Fibroblast of peridontal ligament (primary cell): ENCODE measurements around the gene PWP2.
"Not testable (repeated sequence)": the region's sequence is repeated elsewhere in the genome, so short reads cannot be mapped to it uniquely, and the experiment has no call there.

Experiments used
- DNase-seq: peaks from one replicate; pipeline ENCODE4 v3.0.0-alpha.2; 2010; ENCODE audit errors: extremely low read depth

Gene PWP2

DNA sequence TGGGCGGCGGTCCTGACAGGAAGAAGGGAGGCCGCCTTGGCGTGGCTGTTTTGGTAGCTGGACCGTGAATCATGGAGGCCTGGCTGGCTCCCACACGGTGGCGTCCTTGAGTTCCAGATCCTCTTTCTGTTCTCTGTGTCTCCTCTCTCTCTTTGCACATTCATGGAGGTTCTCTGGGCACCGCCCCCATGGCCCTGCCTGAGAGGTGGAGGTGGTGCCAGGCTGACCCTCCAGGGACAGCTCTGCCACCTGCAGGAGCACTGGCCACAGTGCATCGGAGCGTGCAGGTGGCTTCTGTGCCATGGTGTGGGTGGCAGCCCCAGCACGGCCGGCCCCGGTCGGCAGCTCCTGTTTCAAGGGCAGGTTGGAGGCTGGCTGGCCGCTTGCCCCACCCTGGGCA lies 30.8 kb downstream of the PWP2 start:
- not testable (repeated sequence) for DNase-seq

DNA sequence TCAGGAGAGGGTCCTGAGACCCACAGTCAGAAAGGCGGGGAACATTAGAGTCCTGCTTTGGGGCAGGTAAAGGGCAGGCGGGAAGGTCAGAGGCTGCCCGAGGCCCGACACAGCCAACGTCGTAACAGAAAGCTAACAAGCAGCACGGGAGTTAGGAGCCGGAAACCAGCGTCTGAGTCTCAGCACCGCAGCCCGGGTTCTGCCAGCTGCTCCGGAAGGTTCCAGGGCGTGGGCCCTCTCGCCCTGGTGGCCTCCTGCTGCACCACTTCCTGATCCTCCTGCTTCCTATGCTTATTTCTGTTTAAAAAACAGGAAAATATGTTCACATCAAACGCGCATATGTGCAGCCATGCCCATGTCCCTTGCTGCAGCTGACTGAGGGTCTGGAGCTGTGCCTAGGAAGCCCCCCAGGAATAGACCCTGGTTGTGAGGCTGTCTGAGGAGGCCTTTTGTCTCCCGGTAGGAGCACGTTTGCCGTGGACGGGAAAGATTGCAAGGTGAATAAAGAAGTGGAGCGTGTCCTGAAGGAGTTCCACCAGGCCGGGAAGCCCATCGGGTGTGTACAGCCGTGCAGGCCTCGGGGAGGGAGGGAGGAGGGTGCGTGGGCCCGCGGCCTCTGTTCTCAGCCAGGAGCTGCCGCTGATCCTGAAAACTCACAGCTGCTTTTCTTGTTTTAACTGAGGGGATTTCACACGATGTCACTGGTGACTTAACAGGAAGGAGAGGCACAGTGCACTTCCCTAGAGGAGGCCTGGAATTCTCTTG lies 32.8 kb downstream of the PWP2 start:
- DNase-seq, result not testable (repeated sequence)

DNA sequence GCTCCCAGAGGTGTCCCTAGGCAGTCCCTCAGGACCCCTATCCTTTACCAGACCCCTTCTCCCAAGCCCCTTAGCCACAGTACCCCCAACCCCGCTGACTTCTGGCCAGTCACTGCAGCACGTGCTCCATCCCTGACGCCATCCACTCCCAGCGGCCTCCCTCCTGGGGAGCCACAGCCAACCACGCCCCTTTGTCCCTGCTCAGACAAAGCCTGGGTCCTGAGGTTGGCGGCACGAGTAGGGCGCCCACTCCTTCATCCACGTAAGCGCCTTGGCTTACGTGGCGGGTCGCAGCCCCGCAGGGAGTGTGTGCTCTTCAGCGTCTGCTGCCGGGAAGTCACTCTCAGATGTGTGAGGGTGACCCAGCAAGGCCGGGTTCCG lies 33.3 kb downstream of the PWP2 start:
- not testable (repeated sequence) for DNase-seq

DNA sequence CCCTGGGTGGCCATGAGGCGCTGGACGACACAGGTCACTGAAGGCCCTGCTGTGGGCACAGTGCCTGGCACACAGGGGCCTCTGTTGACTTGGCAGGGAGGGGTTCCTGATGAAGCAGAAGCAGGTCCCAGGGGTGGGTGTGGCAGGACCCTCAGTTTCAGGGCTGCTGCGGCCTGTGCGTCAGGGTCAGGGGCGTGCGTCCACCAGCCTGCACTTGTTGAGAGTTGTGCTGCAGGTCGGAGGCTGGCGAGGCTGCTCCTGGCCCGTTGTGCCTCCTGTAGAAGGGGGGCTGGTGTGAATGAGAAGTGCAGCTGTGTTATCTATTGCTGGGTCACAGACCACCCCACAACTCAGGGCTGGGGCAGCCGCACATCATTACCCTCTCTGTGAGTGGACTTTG lies 35.3 kb downstream of the PWP2 start:
- not testable (repeated sequence) for DNase-seq

- not testable (repeated sequence) for DNase-seq
Observed at GRCh38 chr21:44143380-44143779, 36.2 kb downstream of the PWP2 start.

GRCh38 chr21:44143996-44144395 lies 36.8 kb downstream of the PWP2 start:
- not testable (repeated sequence) for DNase-seq

- not testable (repeated sequence) for DNase-seq
Observed at GRCh38 chr21:44144784-44145602, 37.8 kb downstream of the PWP2 start.

DNA sequence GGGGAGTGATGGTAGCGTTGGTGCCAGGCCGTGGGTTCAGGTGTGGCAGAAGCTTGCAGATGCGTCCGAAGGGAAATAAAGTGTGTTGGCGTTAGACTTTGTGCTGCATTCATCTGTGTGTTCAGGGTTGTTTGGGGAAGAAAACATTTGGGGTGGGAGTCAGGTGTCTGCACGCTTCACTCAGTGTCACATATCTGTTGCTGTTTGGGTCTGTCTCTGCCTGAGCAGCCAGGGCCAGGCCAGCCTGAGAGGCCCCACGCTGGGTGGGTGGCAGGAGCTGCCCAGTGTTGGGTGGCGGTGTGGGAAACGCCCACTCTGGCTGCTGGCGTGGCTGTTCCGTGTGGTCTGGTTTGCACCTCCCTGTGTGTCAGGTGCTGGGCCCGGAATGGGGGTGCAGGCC lies 38.4 kb downstream of the PWP2 start:
- DNase-seq, result not testable (repeated sequence)

DNA sequence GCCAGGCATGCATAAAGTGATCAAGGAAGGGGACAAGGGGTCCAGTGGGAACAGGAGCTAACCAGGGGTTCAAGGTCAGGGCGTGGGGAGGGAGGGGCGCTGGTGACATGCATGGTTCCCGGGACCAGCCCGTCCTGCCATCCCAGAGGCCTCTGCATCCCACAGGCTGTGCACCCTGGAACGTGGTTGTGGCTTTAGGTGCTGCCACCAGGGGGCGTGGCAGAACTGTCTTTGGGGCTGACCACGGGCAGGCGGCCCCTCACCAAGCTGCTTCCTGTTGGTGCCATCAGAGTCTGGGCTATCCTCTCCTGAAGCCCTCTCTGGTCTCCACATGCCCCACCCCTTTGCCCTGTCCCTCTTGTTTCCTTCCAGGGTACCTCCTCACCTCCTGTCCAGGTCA lies 39.9 kb downstream of the PWP2 start:
- not testable (repeated sequence) for DNase-seq

DNA sequence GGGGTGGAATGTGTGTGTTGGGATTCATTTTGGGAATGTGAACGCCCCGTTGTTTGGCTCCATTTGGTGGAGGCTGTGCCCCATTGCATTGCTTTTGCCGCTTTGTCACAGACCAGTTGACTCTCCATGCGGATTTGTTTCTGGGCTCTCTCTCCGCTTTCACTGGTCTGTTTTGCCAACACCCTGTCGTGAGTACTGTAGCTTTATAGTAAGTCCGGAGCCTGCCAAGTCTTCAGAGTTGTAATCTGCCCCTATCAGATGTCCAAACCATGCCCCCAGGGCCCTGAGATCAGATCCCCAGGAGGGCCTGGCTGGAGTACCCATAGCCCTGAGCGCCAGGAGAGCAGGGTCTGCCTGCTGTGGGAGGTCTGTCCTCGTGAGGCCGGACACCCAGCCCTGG lies 43.1 kb downstream of the PWP2 start:
- not testable (repeated sequence) for DNase-seq

- not testable (repeated sequence) for DNase-seq
Observed at GRCh38 chr21:44153214-44153888, 46.2 kb downstream of the PWP2 start.

DNA sequence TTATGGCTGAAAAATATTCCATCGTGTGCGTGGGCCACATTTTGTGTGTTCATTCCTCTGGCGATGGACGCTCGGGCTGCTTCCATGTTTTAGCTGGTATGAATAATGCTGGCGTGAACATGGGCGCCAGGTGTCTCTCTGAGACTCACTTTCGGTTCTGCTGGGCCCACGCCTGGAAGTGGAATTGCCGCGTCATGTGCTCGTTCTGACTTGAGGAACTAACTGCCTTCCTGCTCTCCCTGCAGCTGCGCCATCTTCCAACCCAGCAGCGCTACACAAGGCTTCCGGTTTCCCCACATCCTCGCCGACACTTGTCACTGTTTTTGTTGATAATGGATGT lies 46.7 kb downstream of the PWP2 start:
- not testable (repeated sequence) for DNase-seq

GRCh38 chr21:44154816-44155230 lies 47.6 kb downstream of the PWP2 start:
- not testable (repeated sequence) for DNase-seq

GRCh38 chr21:44155231-44155993 lies 48.2 kb downstream of the PWP2 start:
- not testable (repeated sequence) for DNase-seq

DNA sequence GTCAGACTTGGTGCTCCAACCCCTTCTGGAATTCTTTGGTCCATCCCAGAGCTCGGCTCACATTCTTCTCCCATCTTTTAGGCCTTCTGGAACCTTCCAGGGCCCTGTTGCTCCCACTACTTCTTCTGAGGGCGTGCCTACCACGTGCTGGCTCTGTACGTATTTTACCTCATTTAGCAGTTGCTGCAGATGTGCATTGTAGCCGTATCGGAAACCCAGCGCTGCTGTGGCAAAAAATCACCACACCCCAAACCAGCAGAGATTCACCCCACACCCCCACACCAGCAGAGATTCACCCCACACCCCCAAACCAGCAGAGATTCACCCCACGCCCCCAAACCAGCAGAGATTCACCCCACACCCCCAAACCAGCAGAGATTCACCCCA lies 48.8 kb downstream of the PWP2 start:
- not testable (repeated sequence) for DNase-seq

GRCh38 chr21:44157439-44158081 lies 50.4 kb downstream of the PWP2 start:
- DNase-seq, result not testable (repeated sequence)

GRCh38 chr21:44158082-44158468 lies 50.9 kb downstream of the PWP2 start:
- DNase-seq, result not testable (repeated sequence)

DNA sequence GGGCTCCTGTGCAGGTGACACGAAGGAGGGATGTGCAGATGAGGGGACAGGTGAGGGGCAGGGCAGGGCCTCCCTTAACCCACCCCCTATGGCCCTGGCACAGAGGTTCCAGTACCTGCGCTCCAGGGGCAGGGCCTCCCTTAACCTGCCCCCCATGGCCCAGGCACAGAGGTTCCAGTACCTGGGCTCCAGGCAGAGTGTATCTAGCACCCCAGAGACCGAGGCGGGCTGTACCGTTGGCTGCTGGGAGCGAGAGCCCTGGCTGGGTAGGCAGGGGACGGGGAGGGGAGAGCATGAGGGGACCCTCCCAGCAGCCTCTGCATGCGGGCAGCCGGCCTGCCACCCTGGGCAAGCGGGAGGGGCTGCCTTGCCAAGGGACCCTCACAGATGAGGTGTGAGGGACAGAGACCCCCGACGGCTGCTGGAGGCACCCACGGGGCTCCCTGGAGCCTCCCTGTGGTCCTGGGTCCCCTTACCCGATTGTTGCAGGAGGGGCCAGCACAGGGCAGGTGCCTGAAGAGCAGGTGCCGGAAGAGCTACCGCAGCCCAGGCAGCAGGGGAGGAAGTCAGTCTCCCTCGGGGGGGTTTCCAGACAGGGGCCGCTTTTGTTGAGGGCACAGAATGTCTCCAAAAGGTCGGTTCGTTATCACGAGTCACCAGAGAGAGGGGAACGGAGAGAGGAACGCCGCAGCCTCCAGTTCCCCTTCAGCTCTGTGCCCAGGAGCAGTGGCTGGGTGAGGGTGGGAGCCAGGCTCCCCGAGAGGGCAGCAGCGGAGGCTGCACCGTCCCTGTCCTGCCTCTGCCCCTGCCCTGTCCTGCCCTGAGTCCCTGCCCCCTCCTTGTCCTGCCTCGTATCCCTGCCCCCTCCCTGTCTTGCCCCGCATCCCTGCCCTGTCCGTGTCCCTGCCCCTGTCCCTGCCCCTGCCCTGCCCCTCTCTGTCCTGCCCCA lies 52.4 kb downstream of the PWP2 start:
- not testable (repeated sequence) for DNase-seq

DNA sequence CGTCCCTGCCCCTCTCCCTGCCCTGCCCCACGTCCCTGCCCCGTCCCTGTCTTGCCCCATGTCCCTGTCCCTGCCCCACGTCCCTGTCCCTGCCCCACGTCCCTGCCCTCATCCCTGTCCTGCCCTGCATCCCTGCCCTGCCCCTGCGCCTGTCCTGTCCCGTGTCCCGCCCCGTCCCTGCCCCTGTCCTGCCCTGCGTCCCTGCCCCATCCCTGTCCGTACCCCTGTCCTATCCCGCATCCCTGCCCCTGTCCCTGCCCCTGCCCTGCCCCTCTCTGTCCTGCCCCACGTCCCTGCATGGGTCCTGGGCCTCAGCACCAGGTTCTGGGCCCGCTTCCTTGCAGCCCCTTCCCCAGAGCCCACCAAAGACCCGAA lies 53.1 kb downstream of the PWP2 start:
- DNase-seq, result not testable (repeated sequence)

GRCh38 chr21:44160821-44161220 lies 53.6 kb downstream of the PWP2 start:
- not testable (repeated sequence) for DNase-seq
